Smooth muscle cell of the pulmonary artery (primary cell): ENCODE measurements around the gene RAB32. TPM values are rescaled to one million over a fixed set of nuclear protein-coding genes. Genes with fewer than 3 reads are reported as not detected.

ENCODE experiments used
- total RNA-seq: library from RNA; depleted of rRNA; stranded (reverse); fragments of >200 nt; gene quantifications from 2 replicates; pipeline ENCODE4 v1.2.3, GENCODE V29; 2014

The RAB32 gene
- total RNA-seq, result 70.8 and 89.8 TPM in 2 replicates

GRCh38 chr6:146543211-146543939 lies at the start of gene RAB32:
Gene RAB32, plus strand, starts transcription at chr6:146543833. Its CDS starts 39 bp downstream, at chr6:146543872.

GRCh38 chr6:146598772-146599405 lies 55.3 kb downstream of the RAB32 start, which contains the start of gene ADGB:
Gene ADGB, plus strand, starts transcription at chr6:146598972. Its CDS starts 69 bp downstream, at chr6:146599041.

Other genes with a start within 250 kb of the RAB32 start
- gene ADGB, start 55.1 kb downstream of the RAB32 start, total RNA-seq, result not detected in 2 replicates